22Rv1 (cell line): Measurements from ENCODE around the gene USB1.

Experiments
- H3K27ac ChIP-seq: fragments of 450-650 bp; 2 replicates; pipeline ENCODE4 v1.5.1; 2017
- CTCF ChIP-seq: fragments of 450-650 bp; IDR thresholded peaks from 2 replicates; pipeline ENCODE4 v1.5.1; 2017; ENCODE audit warnings: mild to moderate bottlenecking
- ZFX ChIP-seq: fragments of 450-650 bp; IDR thresholded peaks from 2 replicates; pipeline ENCODE4 v1.6.1; 2017; ENCODE audit warnings: antibody characterized with exemption, borderline replicate concordance

USB1 gene

GRCh38 chr16:58026139-58026704 is 25.0 kb downstream of the USB1 start:
- peak overlapping the region; percentile 88 for H3K27ac ChIP-seq
- TF ChIP-seq CTCF (no peak), ZFX (no peak)

- TF ChIP-seq ZFX (no peak), CTCF (peak; percentile 8; the same call in 1 of the 2 replicates)
- H3K27ac ChIP-seq, result peak overlapping the region; percentile 88
Observed at GRCh38 chr16:58026705-58027160, 25.5 kb downstream of the USB1 start.

GRCh38 chr16:58027161-58027915 is 26.1 kb downstream of the USB1 start:
- TF ChIP-seq CTCF, result peak; percentile 3; the same call in 1 of the 2 replicates
- no peak for TF ChIP-seq ZFX
- H3K27ac ChIP-seq, result peak overlapping the region; percentile 88

GRCh38 chr16:58027916-58028455 is 26.8 kb downstream of the USB1 start:
- peak overlapping the region; percentile 88 for H3K27ac ChIP-seq

GRCh38 chr16:58028541-58029070 is 27.4 kb downstream of the USB1 start:
- no peak overlapping the region; the same call in 1 of the 2 replicates for H3K27ac ChIP-seq
- TF ChIP-seq CTCF, result no peak
- TF ChIP-seq ZFX, result no peak

More at GRCh38 chr16:58027916-58028455, 26.8 kb downstream of the USB1 start:
- TF ChIP-seq CTCF, result no peak
- TF ChIP-seq ZFX, result no peak

- H3K27ac ChIP-seq, result no peak overlapping the region
- TF ChIP-seq ZFX (no peak), CTCF (no peak)
Observed at GRCh38 chr16:58029410-58029809, 28.2 kb downstream of the USB1 start.
